HG03354 (cell line): Measurements from ENCODE around the gene DYDC2.
"Not testable (repeated sequence)": the region's sequence is repeated elsewhere in the genome, so short reads cannot be mapped to it uniquely, and the experiment has no call there.

Source experiments
- ATAC-seq: cut with Tn5 transposase; IDR thresholded peaks from one replicate; pipeline ENCODE4 v1.9.1; 2021; ENCODE audit warnings: mild to moderate bottlenecking; ENCODE audit not compliant: unreplicated experiment, poor library complexity, severe bottlenecking

DYDC2 gene

DNA sequence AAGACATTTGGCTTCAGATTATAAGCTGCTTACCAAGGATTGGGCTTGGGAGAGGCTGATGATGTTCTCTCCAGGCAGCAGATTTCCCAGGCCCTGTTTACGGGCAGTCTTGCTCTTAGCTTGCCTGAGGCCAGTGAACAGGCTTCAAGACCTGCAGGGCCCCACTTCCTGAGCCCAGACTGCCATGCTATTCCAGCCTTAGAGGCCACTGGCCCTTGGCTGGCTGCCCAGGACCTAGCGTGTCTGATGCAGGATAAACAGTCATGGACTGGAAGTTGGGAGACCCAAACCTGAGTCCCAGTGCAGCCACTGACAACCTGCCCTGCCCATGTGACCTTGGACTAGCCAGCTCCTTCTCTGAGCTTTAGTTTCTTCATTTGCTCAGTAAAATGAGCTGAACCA lies 54.7 kb downstream of the DYDC2 start:
- no peak for ATAC-seq

DNA sequence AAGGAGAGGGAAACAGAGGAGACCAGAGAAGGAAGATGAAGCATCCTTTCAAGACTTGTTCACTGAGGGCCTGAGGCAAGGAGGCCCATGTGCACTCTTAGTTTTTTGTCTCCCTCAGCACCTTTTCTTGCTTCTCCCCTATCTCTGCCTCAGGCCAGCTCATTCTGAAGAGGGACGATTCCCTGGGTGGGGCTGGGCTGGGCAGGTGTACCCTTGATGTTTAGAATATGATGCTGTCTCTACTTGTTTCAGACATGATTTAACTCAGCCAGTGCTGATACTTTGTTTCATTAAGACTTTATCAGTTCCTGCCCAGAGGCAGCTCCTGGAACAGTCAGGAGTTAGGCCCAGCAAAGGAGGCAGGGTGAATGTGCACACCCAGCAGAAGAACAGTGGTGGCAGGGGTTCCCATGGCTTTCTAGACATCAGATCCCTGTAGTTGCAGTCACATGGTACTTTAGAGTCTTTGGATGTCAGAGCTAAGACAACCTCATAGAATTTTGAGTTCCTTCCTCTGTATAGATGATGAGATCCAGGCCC lies 55.2 kb downstream of the DYDC2 start:
- ATAC-seq: no peak

DNA sequence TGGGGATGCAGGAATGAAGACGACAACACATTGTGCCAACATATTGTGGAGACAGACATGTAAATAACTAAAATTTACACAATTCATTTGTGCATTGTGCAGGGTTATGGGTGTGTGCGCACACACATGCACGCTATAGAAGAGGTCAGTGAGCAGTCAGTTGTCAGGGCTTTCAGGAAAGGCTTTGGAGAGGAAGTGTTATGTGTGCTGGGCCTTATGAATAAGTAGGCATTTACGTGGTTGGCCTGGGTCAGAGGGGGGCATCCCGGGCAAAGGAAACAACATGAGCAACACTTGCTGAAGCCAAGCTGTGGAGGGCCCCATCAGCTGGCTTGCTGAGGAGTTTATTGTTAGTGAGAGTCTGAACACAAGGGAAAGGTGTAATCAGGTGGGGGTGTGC lies 55.9 kb downstream of the DYDC2 start:
- no peak for ATAC-seq

DNA sequence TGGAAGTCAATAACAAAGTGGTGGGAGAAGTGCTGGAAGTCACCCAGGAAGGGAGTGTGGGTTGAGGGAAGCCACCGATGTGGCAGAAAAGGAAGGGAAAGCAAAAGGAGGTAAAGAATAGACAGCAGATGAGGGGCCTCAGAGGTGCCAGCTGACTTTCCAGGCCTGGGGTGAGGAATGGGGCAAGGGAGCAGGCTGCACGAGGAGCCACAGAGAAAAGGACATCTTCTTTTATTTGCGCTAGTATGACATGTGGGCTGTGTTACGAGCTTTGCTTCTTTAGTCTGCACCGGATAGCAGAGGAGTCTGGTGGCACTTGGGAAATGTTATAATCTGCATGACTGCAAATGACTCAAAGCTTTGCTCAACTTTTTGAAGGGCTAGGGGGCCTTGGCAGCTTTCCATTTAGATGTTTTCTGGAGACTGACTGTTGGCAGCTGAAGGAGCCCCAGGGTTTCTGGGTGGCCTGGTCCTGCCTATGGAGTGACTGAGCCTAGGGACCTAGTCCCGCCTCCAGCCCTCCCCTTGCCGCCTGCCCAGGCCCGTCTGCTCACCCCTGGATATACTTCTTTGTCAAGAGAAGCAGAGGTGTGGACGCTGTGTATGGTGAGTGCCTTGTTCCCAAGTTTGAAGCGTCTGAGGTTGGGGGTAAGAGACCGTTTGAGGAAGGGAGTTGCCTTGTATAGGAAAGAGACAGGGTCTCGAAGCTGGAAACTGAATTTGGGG lies 56.9 kb downstream of the DYDC2 start:
- ATAC-seq: no peak

DNA sequence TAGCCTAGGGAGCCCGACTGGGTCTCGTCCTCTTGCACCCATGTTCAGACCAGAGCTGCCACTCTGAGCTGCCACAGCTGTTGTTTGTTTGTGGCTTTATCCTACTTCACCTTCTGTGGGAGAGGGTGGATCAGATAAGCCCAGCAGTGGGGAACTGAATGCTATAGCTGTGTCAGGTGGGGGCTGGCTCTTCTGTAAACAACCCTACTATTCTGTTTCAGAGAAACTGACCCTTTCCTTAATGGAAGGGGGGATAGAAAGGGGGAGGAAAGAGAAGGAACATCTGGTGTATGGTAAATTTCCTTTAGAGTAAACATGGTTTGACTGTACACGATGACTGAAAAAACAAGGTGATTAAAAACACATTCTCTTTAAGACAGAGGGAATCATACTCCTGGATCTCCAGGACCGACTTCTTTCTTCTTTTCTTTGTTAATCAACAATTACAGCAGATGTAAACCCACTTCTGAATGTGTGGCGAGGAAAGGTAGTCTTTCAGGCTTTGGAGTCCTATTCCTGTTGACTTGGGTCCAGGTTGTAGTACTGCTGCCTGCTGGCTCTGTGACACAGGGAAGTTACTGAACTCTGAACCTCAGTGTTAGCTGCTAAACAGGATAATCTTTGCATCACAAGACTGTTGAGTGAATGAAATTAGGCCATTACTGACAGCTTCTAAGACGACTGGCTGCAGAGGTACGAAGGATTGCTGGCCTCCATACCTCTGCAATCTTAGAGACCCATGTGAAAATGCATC lies 57.7 kb downstream of the DYDC2 start:
- ATAC-seq: no peak

GRCh38 chr10:80415734-80416478 lies 59.3 kb downstream of the DYDC2 start:
- ATAC-seq: no peak

- ATAC-seq: no peak
Measured at GRCh38 chr10:80416479-80417098, 60.0 kb downstream of the DYDC2 start.

- ATAC-seq: not testable (repeated sequence)
Measured at GRCh38 chr10:80417256-80417655, 60.7 kb downstream of the DYDC2 start.
